Activated CD4-positive, alpha-beta T cell treated with anti-CD3 and anti-CD28 coated beads for 24 hours (primary cell): Measurements from ENCODE around the gene ZNF516.

Experiments used
- DNase-seq, 2 donors: peaks; one replicate each; pipeline ENCODE4 v3.0.0-alpha.2; 2020; ENCODE audit warnings: low read depth in 2 of 2

Gene ZNF516

GRCh38 chr18:76398896-76399612 lies 96.0 kb downstream of the ZNF516 start:
- peak; percentile 67 to 70 for DNase-seq

- no peak for DNase-seq
Measured at GRCh38 chr18:76398295-76398694, 96.7 kb downstream of the ZNF516 start.

GRCh38 chr18:76397631-76398030 lies 97.4 kb downstream of the ZNF516 start:
- DNase-seq = no peak

- DNase-seq = no peak
Measured at GRCh38 chr18:76396792-76397191, 98.2 kb downstream of the ZNF516 start.

GRCh38 chr18:76395609-76396008 lies 99.4 kb downstream of the ZNF516 start:
- no peak for DNase-seq

GRCh38 chr18:76394780-76395476 lies 100.1 kb downstream of the ZNF516 start:
- DNase-seq = no peak

- DNase-seq = no peak
Measured at GRCh38 chr18:76392349-76392748, 102.7 kb downstream of the ZNF516 start.

- DNase-seq = no peak
Measured at GRCh38 chr18:76391746-76392145, 103.3 kb downstream of the ZNF516 start.

GRCh38 chr18:76391038-76391437 lies 104.0 kb downstream of the ZNF516 start:
- DNase-seq = no peak

- no peak for DNase-seq
Measured at GRCh38 chr18:76390452-76391035, 104.5 kb downstream of the ZNF516 start.

- DNase-seq = no peak
Measured at GRCh38 chr18:76389716-76390115, 105.3 kb downstream of the ZNF516 start.

- no peak for DNase-seq
Measured at GRCh38 chr18:76388891-76389423, 106.1 kb downstream of the ZNF516 start.

GRCh38 chr18:76388261-76388660 lies 106.8 kb downstream of the ZNF516 start:
- DNase-seq = no peak

GRCh38 chr18:76387608-76388007 lies 107.4 kb downstream of the ZNF516 start:
- no peak for DNase-seq

- no peak for DNase-seq
Measured at GRCh38 chr18:76386886-76387285, 108.2 kb downstream of the ZNF516 start.

- DNase-seq = no peak
Measured at GRCh38 chr18:76386071-76386470, 109.0 kb downstream of the ZNF516 start.

GRCh38 chr18:76385681-76385975 lies 109.4 kb downstream of the ZNF516 start:
- DNase-seq = no peak

- no peak for DNase-seq
Measured at GRCh38 chr18:76384861-76385680, 110.0 kb downstream of the ZNF516 start.

- DNase-seq = no peak
Measured at GRCh38 chr18:76384114-76384790, 110.8 kb downstream of the ZNF516 start.

GRCh38 chr18:76383636-76384035 lies 111.4 kb downstream of the ZNF516 start:
- no peak for DNase-seq

GRCh38 chr18:76382275-76382674 lies 112.8 kb downstream of the ZNF516 start:
- DNase-seq = no peak
